SK-MEL-5 (cell line): ENCODE measurements around the gene SYNE3. TPM values are rescaled to one million over a fixed set of nuclear protein-coding genes. Genes with fewer than 3 reads are reported as not detected.

Source experiments
- DNase-seq: peaks from one replicate; pipeline ENCODE4 v3.0.0-alpha.2; 2016; ENCODE audit warnings: low read depth, low spot score
- in situ Hi-C: cut with HindIII; loops from 2 replicates; pipeline ENCODE4 v1.10.0; 2016; ENCODE audit warnings: low sequenced_read_pairs, high pct_unique_total_duplicates, low pct_unique_long_range_greater_than_20kb
- small RNA-seq, 2 experiments: library from RNA; depleted of rRNA; stranded (forward); fragments of <200 nt; gene quantifications; one replicate each; pipeline ENCODE3, GENCODE V24; 2014
- total RNA-seq: library from RNA; depleted of rRNA; stranded (reverse); fragments of >200 nt; shearing (Covaris generic); gene quantifications from 2 replicates; pipeline ENCODE4 v1.2.3, GENCODE V29; 2014; rRNA removed

The SYNE3 gene
- total RNA-seq, 1 experiment from 2014 or later: 1.6 TPM

DNA sequence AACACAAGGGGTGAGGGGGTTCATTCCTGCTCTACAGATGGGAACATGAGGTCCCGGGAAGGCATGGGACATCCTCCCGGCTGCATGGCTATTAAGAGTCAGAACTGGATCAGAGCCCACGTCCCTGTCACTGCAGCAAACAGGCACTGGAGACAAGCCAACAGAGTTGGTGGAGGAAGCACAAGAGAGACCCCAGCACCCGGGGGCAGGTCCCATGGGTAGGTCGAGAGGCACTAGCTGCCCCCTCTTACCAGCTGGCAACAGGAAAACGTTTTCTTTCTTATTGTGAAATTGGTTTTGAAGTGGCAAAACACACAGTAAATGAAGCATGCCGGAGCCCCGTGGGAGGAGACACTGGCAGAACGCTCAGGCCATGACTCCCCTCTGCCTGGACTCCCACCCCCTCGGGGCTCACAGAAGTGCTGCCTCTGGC is 43.6 kb downstream of the SYNE3 start:
- DNase-seq: no peak
- in situ Hi-C loops: no loop called here

DNA sequence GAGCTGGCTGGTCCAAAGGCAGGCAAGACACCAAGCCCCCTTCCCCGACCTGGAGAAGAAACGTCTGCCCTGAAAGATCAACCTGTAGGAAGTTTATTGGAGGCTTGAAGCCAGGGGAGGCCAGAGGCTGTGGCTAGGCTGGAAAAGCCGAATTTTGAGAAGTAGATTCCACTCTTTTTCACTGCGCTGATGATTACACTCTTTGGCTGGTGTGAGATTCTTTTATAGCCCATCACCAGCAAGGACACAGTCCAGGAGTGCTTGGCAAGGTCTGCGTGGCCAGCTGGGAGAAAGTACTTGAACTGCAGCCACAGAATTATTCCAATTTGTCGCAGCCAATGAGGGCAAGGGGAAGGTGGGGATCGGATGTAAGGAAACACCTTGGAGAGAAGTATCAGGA is 45.0 kb downstream of the SYNE3 start:
- DNase-seq: no peak
- in situ Hi-C loops: no loop called here

DNA sequence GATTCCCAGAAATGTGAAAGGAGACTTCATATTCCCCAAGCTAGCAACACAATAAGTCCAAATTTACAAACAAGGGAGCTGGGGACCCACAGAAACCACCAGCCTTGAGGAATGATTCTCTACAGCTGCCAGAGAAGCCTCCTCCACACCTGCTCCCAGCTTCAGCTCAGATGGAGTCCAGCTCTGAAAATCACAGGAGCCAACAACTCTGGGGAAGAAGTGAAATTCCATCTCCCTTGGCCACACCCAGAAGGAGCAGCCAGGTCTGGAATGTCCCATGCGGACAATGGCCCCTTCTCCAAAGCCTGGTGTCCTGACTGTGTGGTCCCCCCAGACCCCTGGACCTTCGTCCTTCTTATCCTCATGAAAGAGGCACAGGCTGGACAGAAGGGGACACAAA is 45.4 kb downstream of the SYNE3 start:
- no peak for DNase-seq
- in situ Hi-C loops: no loop called here

DNA sequence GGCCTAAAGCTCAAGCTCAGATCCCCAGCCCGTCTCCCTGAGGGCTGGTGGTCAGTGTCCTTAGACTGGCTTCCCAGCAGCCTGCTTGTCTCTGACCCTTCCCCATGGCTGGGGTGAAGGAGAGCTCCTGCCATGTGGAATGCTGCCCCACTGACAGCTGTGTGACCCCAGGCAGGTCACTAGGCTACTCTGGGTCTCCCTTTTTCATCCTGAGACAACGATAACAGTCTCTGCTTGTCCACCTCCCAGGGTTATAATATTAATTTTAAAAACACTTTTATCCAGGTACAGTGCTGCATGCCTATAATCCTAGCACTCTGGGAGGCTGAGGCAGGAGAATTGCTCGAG is 47.3 kb downstream of the SYNE3 start:
- DNase-seq: no peak
- in situ Hi-C loops: no loop called here

DNA sequence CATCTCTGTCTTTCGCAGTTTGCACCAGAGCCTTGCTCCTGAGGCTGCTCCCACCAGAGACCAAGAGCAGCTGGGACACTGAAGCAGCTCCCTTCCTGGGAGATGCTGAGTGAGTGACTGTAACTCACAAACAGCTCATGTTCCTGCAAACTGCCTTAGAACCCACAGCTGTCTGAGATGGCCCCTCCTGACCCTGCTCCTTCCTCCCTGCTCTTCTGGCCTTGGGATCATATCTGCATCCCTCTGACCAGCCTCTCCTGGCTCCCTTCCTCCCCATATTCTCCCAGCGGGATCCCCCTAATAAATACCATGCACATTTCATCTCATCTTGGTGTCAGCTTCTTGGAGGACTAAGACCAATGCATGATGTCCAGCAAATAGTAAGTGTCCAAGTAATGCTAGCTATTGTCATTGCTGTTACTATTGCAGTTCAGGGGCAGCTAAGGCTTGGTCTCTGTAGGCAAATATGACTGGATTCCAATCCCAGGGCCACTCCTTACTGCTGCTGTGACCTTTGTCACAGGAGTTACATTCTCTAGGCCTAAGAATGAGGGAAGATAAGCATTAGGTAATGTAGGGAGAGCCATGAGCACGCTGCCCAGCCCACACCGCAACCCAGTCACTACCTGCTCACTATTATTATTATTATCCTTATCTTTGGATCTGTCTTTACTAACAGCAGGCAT is 47.9 kb downstream of the SYNE3 start:
- DNase-seq: no peak
- in situ Hi-C loops: no loop called here

DNA sequence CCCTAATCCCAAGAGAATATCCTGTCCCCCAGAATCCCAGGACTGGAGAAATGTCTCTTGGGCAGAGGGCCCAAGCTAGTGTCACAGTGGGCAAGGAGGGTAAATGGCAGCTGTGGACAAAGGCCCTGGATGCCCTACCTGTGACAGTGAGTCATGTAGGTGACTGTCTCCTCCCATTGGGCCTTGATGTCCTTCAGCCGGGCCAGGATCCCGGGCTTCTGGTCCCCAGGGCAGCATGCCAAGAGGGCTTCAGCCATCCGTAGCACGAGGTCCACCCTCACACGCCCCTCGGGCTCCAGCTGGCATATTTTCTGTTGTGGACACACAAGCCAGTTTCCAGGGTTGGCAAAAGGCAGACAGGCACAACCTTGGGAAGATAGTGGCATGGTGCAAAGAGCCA is 48.8 kb downstream of the SYNE3 start:
- in situ Hi-C loops: no loop called here
- no peak for DNase-seq

DNA sequence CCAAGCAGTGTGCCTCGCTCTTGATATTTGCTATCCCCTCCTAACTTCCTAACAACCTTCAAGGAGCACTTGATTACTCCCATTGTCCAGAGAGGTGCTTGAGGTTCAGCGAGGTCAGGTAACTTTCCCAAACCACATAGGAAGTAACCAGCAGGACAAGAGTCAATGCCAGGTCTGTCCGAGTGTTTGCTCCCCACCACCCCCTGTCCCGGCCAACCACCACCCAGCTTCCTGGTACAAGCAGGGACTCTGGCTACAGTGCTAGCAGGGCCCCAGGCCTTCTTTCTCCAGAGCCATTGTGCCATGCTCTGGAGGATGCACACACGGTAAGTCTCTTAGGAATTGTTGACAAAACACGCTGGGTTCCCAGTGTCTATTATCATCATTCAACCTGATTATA is 49.2 kb downstream of the SYNE3 start:
- in situ Hi-C loops: no loop called here

More for the DNA sequence above, 49.2 kb downstream of the SYNE3 start:
- DNase-seq: no peak

Small RNA genes within 50 kb of the gene (small RNA-seq; reads per million reads assigned to genes)
- gene SCARNA13: 6.3 to 6.7 reads per million in 2 experiments

Other genes starting within 250 kb of the SYNE3 start
- 19.5 and 24.0 TPM in 2 replicates for gene CLMN, start 196.7 kb downstream of the SYNE3 start, total RNA-seq
- 49.2 and 57.5 TPM in 2 replicates for gene GLRX5, start 18.4 kb upstream of the SYNE3 start, total RNA-seq
- not detected in 2 replicates for gene TCL1B, start 169.8 kb upstream of the SYNE3 start, total RNA-seq
- 0.48 TPM in 1 of 2 replicates, not detected in the other for gene TCL1A, start 197.5 kb upstream of the SYNE3 start, total RNA-seq